Stimulated activated CD8-positive, alpha-beta memory T cell treated with anti-CD3 and anti-CD28 coated beads, Interleukin-7, amount 100 ng/mL, for 1 hour (primary cell): ENCODE data around the gene STK4.

Experiments
- DNase-seq, 2 donors: peaks; one replicate each; pipeline ENCODE4 v3.0.0-alpha.2; 2020; ENCODE audit warnings: low read depth in 2 of 2

The STK4 gene

DNA sequence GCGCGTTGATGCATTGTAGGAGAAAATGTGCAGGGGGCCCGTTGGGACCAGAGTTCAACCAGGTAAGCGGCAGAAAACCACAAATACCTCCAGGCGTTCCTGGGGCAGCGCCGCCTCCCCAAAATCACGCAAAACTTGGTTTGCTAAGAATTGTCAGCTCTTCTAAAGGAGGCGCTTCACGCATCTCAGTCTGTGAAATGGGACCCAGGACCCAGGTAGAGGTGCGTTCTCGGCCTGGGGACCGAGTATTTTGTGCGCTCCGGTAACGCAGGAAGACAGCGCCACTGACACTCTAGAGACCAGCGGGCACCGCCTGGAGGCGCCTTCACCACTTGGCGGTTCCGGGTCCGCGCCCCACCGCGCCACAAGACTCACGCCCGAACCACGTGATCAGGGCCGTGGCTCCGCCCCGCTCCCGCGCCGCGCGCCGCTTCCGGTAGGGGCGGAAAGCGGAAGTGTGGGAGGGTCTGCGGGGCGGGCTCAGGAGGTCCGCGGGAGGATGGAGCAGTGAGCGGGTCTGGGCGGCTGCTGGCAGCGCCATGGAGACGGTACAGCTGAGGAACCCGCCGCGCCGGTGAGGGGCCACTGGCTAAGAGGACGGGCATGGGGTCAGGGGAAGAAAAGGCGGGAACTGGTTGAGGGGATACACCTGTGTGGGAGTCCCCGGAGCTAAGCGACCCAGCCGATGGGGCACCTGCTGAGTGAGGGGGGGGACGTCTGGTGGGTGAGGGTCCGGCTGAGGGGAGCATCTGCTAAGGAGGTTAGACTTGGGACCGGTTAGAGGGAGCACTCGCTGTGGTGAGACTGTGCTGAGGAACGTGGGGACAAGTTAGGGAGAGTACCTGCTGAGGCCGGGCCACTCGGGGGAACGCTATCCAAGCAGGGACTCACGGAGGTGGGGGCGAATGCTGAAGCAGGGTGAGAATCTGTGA, at the start of gene STK4:
Gene STK4 (plus strand): TSS at position 483 of the 932 bp plus-strand sequence. CDS start 57 bp downstream, at position 540.
- peak; percentile 91 to 94 for DNase-seq

DNA sequence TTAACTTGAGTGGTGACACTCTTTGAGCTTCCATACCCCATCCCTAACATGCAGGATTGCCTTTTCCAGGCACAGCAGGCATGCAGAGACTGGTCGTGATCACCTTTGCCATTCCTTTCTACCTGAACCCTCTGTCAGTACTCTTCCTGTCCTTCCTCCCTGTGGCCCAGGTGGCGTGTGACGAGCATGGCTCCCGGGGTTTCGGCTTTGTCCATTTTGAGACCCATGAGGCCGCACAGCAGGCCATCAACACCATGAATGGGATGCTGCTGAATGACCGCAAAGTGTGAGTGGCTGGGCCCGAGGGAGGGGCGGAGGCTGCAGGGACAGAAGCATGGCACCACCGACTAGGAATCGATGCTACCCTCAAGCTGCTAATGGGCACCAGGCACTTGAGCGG, 49.7 kb upstream of the STK4 start:
- no peak for DNase-seq

- no peak for DNase-seq
Measured at GRCh38 chr20:44917399-44917798, 48.9 kb upstream of the STK4 start.

GRCh38 chr20:44918342-44918741, 48.0 kb upstream of the STK4 start:
- DNase-seq = no peak

GRCh38 chr20:44918761-44919160, 47.6 kb upstream of the STK4 start:
- no peak for DNase-seq

DNA sequence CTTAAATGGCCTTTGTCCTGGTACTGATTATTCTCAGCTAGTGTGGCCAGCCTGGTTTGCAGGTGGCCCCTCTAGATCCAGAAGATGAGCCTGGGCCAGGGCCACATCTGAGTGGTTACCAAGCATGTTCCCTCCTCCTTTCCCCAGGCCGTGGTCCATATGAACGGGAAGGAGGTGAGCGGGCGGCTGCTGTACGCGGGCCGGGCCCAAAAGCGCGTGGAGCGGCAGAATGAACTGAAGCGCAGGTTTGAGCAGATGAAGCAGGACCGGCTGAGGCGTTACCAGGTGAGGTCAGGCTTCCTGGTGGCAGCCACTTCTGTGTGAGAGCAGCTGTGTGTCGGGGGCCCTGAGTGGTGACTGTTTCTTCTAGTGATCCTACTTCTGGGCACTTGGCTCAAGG, 44.9 kb upstream of the STK4 start:
- no peak for DNase-seq

DNA sequence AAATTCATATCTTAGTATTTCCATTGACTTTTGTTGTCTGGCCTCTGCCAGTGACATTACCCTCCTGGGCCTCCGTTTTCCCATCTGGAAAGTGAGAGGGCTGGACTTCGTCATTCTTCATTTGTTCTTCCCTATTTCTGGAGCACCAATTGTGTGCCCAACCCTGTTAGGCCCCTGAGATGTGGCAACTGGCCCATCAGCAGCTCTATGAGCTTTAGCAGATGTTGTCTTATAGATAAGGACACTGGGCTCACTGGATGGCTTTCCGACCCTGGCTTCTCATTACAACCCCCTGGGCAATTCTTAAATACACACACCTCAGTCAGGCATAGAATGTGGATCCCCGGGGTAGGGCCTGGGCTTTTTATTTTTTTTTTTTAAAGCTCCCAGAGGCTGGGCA, 41.8 kb upstream of the STK4 start:
- no peak for DNase-seq

DNA sequence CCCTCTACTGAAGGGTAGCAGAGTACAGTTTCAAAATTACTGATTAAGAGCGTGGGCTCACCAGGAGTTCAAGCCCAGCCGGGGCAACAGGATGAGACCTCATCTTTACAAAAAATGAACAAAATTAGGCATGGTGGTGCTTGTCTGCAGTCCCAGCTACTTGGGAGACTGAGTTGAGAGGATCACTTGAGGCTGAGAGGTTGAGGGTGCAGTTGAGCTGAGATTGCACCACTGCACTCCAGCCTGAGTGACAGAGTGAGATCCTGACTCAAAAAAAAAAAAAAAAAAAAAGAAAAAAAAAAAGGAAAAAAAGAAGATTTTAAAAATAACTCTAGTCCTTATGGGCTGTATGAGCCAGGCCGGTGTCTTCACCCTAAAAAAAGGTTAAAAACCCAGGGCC, 37.7 kb upstream of the STK4 start:
- DNase-seq = no peak

- DNase-seq = no peak
Measured at GRCh38 chr20:44930517-44931168, 35.7 kb upstream of the STK4 start.

DNA sequence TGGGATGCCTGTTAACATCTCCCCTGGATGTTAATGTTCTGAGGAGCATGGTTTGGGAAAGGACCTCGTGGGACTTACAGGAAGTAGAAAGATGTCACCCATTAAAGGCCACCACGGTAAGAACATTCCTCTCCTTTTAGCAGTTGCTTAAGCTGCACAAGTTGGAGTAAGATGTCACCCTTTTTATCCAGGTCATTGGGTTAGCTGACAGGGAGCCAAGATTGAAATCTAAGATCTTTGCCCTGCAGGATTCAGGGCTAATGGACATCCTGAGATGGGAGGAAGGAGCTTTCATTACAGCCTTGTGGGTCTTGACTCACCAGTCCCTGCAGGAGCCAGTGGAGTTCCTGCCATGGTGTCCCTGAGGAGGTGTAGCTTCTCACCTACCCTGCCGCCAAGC, 34.4 kb upstream of the STK4 start:
- DNase-seq = no peak

DNA sequence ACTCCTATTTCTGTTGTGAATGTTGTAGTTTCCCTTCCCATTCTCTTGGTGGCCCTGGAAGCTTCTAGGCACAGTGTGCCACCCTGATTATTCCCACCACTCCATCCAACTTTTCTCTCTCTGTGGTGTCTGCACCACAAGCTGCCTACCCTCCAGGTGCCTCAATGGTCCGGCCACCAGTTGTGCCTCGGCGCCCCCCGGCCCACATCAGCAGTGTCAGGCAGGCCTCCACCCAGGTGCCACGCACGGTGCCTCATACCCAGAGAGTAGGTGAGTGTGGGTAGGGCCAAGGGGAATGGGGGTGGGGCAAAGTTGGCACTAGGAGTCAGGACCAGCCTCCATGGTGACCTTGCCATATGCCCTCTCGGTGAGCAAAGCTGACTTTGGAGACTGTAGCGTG, 33.4 kb upstream of the STK4 start:
- no peak for DNase-seq

GRCh38 chr20:44936510-44936909, 29.8 kb upstream of the STK4 start:
- no peak for DNase-seq

DNA sequence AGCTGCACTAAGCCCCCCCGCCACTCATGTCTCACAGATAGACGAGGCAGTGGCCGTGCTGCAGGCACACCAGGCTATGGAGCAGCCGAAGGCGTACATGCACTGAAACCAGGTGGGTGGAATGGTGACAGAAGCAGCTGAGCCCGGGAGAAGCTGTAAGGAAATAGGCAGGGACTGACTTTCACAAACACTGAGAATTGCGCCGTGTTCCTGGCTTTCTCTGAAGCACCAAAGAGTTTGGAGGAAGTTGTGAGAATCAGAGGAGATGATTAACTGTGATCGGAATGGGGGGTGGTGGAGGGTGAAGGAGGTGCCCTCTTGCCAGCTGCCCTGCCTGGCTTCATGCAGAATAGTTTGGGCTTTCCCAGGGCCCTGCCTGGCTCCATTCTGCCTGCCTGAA, 27.7 kb upstream of the STK4 start:
- DNase-seq = no peak

DNA sequence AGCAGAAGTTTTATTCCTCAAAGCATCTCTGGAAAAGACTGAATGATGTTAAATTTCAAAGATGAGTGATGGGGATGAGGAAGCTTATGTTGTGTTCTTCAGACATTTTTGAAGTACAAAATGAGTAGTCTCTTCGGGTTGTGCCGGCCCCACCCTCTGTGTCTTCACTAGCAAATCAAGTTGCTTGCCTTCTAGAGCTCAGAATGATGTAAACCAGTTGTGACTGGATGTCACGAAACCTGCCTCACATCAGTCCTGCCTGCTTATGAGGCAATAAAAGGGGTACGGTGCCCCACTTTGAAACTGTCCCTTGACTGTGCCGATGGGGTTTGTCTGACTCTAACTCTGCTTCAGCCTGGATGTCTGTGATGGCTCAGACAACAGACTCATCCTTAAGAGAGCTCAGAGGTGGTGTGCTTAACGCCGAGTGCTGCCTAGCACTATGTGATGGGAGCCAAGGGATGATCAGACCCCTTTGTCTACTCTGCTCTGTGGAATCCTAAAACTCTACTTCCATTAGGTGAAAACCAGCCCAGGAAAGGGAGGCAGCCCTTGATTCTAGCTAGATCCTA, 25.1 kb upstream of the STK4 start:
- DNase-seq = no peak

- no peak for DNase-seq
Measured at GRCh38 chr20:44942264-44942973, 23.9 kb upstream of the STK4 start.

DNA sequence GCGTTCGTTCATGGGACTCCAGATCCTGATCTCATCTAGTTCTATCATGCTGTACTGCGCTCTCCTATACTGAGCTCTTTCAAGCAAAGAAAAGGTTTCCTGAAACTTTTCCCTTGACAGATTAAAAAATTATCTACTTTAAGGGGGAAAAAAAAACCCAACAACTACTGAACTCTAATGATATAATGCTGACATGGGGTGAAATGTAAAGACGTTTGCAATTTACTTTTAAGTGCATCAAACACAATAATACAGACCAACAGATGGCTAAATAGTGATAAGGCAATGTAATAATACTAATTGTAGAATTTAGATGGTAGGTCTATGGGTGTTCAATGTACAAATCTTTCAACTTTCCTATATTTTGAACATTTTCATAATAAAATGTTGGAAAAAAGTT, 22.5 kb upstream of the STK4 start:
- DNase-seq = no peak

DNA sequence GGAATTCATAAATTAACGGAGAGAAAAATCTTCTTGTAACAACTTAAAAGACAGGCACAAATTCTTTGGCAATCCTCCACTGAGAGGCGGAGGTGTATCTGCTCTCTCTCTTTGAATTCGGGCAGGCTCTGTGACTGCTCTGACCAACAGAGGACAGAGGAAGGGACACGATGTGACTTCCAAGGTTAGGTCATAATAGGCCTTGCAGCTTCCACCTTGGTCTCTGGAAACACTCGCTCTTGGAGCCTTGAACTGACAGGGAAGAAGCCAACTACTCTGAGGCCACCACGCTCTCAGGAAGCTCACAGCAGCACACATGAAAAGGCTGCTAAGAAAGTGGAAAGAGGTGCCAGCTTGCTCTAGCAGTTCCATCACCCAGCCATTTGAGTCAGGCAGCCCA, 21.1 kb upstream of the STK4 start:
- no peak for DNase-seq

DNA sequence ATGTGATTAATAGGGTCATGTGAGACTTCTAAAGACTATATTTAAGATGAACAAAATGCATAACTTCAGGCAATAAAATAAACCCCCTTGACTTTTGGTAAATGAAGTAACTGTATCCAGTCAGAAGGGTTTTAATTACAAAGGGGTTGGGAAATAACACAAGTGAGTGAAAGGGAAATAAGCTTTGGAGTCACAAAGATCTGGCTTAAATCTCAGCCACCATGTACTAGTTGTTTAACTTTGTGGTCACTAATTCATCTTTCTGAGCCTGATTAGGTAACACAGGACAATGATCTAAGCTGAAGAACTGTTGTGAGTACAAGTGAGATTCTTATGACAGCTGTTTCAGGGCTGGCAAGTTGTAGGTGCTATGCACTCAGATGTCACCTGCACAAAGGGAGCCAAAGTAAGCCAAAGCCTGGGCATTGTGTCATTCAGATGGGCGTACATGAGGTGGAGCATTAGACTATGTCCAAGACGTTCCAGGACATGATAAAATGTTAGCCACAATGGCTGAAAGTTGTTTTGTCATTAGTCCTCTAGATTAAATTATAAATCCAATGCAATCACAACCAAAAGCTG, 19.9 kb upstream of the STK4 start:
- no peak for DNase-seq

- DNase-seq = no peak
Measured at GRCh38 chr20:44948107-44948506, 18.2 kb upstream of the STK4 start.

GRCh38 chr20:44948513-44948912, 17.8 kb upstream of the STK4 start:
- no peak for DNase-seq

GRCh38 chr20:44950368-44950767, 15.9 kb upstream of the STK4 start:
- no peak for DNase-seq

DNA sequence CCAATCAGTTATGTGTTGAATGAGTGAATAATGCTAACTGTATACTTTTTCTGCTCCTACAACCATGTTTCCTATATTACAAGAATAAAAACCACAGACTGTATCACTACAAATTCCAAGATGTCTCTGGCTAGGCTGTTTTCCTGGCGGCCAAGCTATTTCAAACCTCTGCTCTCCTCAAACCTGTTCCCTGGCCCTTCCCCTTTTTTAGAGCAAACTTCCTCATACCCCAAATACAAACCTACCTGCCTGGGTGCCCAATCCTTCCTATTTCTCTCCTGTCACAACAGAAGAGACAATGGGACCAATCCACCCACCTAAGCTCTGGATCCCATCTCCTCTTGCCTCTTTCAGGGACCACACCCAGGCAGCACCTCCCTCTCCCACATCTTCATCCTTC, 13.6 kb upstream of the STK4 start:
- no peak for DNase-seq
